ENCODE data around the gene TSGA10IP.

The TSGA10IP gene

GRCh38 chr11:65983589-65983987 lies 38.3 kb downstream of the TSGA10IP start:
- H4K20me1 ChIP-seq (ENCODE audit: control insufficient read depth, insufficient read depth, low read depth, low read length) = no peaks in the 10 kb centered on the region
- H3K4me3 ChIP-seq (ENCODE audit: low read length) = no peak overlapping the region
- TF ChIP-seq CTCF (IDR thresholded peaks at IDR 0.05; ENCODE audit: low read depth, low read length, poor library complexity, severe bottlenecking) (no peak), EZH2phosphoT487 (IDR thresholded peaks at IDR 0.05; ENCODE audit: borderline replicate concordance, low read length) (no peak)

GRCh38 chr11:65987336-65987735 lies 42.1 kb downstream of the TSGA10IP start:
- TF ChIP-seq EZH2phosphoT487 (IDR thresholded peaks at IDR 0.05; ENCODE audit: borderline replicate concordance, low read length) (no peak), CTCF (IDR thresholded peaks at IDR 0.05; ENCODE audit: low read depth, low read length, poor library complexity, severe bottlenecking) (no peak)
- Histone ChIP-seq H3K4me2 (ENCODE audit: low read length) (no peak overlapping the region), H3F3A (ENCODE audit: control insufficient read depth, insufficient read depth) (peaks cover 9% of the 10 kb centered on the region; the same call in 1 of the 2 replicates), H3K27me3 (ENCODE audit: control insufficient read depth, low read length) (no peaks in the 10 kb centered on the region), H3K4me1 (ENCODE audit: control insufficient read depth, low read length) (0 out of 2 replicates have a peak, but pooled peaks cover 2% of the 10 kb centered on the region), H3K4me3 (ENCODE audit: low read length) (no peak overlapping the region), H3K79me2 (ENCODE audit: control insufficient read depth, low read length) (no peaks in the 10 kb centered on the region), H3K9me2 (replicated peaks; ENCODE audit: control insufficient read depth, low read length) (no peaks in the 10 kb centered on the region), H3K27ac (ENCODE audit: low read depth, low read length) (no peak overlapping the region), H3K9me3 (ENCODE audit: control insufficient read depth, insufficient read depth, low read length) (no peaks in the 10 kb centered on the region), H4K20me1 (ENCODE audit: control insufficient read depth, insufficient read depth, low read depth, low read length) (no peaks in the 10 kb centered on the region), H3K36me3 (ENCODE audit: control insufficient read depth, low read length) (peaks cover 17% of the 10 kb centered on the region)

More at GRCh38 chr11:65983589-65983987, 38.3 kb downstream of the TSGA10IP start:
- H3K9me3 ChIP-seq (ENCODE audit: control insufficient read depth, insufficient read depth, low read length) = no peaks in the 10 kb centered on the region
- H3F3A ChIP-seq (ENCODE audit: control insufficient read depth, insufficient read depth) = 0 out of 2 replicates have a peak, but pooled peaks cover 2% of the 10 kb centered on the region
- no peaks in the 10 kb centered on the region for H3K9me2 ChIP-seq (replicated peaks; ENCODE audit: control insufficient read depth, low read length)
- no peaks in the 10 kb centered on the region for H3K4me1 ChIP-seq (ENCODE audit: control insufficient read depth, low read length)
- no peaks in the 10 kb centered on the region for H3K27me3 ChIP-seq (ENCODE audit: control insufficient read depth, low read length)
- no peak overlapping the region for H3K4me2 ChIP-seq (ENCODE audit: low read length)
- H3K27ac ChIP-seq (ENCODE audit: low read depth, low read length) = no peak overlapping the region
- no peaks in the 10 kb centered on the region for H3K79me2 ChIP-seq (ENCODE audit: control insufficient read depth, low read length)
- peaks cover 10% of the 10 kb centered on the region; the same call in 1 of the 2 replicates for H3K36me3 ChIP-seq (ENCODE audit: control insufficient read depth, low read length)

- peaks cover 20% of the 10 kb centered on the region for H3K36me3 ChIP-seq (ENCODE audit: control insufficient read depth, low read length)
- H4K20me1 ChIP-seq (ENCODE audit: control insufficient read depth, insufficient read depth, low read depth, low read length) = no peaks in the 10 kb centered on the region
- 0 out of 2 replicates have a peak, but pooled peaks cover 2% of the 10 kb centered on the region for H3K4me1 ChIP-seq (ENCODE audit: control insufficient read depth, low read length)
- TF ChIP-seq EZH2phosphoT487 (IDR thresholded peaks at IDR 0.05; ENCODE audit: borderline replicate concordance, low read length) (no peak), CTCF (IDR thresholded peaks at IDR 0.05; ENCODE audit: low read depth, low read length, poor library complexity, severe bottlenecking) (peak; percentile 99)
- H3K27ac ChIP-seq (ENCODE audit: low read depth, low read length) = no peak overlapping the region
- peaks cover 9% of the 10 kb centered on the region; the same call in 1 of the 2 replicates for H3F3A ChIP-seq (ENCODE audit: control insufficient read depth, insufficient read depth)
- no peaks in the 10 kb centered on the region for H3K9me3 ChIP-seq (ENCODE audit: control insufficient read depth, insufficient read depth, low read length)
- no peaks in the 10 kb centered on the region for H3K79me2 ChIP-seq (ENCODE audit: control insufficient read depth, low read length)
- H3K9me2 ChIP-seq (replicated peaks; ENCODE audit: control insufficient read depth, low read length) = no peaks in the 10 kb centered on the region
- no peak overlapping the region for H3K4me3 ChIP-seq (ENCODE audit: low read length)
- H3K27me3 ChIP-seq (ENCODE audit: control insufficient read depth, low read length) = no peaks in the 10 kb centered on the region
- no peak overlapping the region for H3K4me2 ChIP-seq (ENCODE audit: low read length)
Measured at GRCh38 chr11:65988791-65989592, 43.7 kb downstream of the TSGA10IP start.
